Stimulated activated CD8-positive, alpha-beta memory T cell treated with anti-CD3 and anti-CD28 coated beads, Interleukin-2, amount 100 ng/mL, for 48 hours (primary cell): ENCODE data around the gene OLFML2A.

Source experiments
- DNase-seq, 2 donors: peaks; one replicate each; pipeline ENCODE4 v3.0.0-alpha.2; 2020; ENCODE audit warnings: low read depth in 2 of 2

Gene OLFML2A

GRCh38 chr9:124778575-124779367, 1.8 kb downstream of the OLFML2A start:
- no peak for DNase-seq

DNA sequence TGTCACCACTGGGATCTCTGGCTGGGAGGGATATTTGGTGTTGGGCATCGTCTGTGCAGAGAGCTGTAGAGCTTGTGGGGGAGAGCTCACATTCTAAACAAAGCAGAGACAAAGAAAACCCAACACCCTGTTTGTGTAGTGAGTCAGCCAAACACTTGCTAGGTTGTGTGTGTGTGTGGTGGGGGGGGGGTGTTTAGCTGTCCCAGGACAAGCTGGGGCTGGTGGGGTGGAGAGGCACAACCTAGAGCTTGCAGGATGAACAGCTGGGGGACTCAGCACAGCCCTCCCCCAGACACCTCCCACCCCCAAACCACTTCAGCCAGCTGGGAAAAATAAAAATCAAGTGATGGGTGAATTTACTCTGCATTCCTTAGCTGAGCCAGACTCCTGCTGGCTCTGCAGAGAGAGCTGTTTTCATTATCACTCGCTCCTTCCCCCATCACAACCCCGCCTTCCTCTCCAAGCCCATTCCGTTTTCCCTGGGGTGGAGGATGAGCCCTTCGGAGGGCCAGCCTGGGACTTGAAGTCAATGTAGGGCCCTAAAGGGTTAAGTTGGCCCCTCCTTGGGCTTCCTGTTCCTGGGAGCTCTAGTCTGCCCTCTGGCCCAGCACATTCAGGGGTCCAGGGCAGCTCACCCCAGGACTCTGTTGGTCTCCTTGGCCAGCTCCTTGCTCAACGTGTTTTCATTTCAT, 2.6 kb downstream of the OLFML2A start:
- no peak for DNase-seq

DNA sequence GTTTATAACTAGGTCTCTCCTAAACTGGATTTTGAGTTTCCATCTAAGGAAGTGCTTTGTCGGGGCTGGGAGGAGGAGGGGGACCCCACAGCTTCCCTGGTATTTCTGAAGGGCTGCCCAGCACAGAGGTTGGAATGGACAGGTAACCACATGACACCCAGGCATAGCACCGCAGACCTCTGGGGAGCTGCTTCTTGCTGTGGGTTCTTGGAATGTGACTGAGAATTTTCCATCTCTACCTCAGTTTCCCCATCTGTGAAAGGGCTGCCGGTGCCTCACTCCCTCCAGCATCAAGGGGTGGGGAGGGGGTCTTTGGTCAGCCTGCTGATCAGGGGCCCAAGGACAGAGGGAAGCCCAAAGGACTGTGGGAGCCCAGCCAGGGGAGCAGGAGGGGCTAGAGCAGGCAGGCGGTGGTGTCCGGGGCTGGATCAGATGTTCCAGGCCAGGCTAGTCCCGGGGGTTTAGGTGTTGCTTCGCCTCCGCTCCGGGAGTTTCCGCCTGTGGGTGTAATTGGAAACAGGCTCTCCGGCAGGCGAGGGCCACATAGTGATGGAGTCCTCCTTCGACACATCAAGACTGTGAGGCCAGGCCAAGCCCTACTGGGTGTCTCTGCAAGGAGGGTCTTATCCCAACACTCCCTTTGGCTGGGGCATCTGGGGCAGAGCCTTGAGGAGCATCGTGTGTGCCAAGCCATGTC, 3.3 kb downstream of the OLFML2A start:
- no peak for DNase-seq

- DNase-seq = no peak
These were observed 3.8 kb downstream of the OLFML2A start for GRCh38 chr9:124780757-124781151.

DNA sequence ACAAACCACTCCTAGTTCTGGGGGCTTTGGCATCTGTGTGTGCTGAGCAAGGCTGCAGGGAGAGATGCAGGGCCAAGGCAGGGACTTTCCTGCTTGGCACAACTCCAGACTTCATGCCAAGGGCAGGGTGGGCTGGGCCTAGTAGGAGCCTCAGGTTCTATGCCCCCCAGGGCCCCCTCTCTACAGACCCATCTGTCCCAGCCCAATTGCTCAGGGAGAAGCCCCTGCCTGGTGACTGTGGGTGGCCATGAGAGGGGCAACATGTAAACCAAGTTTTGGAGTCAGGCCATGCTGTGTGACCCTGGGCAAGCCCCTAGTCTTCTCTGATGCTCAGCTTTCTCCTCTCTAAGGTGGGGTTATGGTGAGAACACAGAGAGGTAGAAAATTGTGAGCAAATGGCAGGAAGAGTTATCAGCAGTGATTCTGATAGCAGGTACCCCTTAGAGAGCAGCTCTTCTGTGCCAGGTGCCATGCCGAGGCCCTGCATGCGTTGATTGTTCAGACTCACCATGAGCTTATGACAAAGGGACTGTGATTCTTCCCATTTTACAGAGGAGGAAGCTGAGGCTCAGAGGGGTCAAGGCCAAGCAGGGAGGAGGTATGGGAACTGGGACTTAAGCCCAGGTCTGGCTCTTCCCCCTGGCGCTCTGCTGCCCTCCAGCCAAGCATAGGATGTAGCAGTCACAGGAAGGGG, 5.2 kb downstream of the OLFML2A start:
- no peak for DNase-seq

DNA sequence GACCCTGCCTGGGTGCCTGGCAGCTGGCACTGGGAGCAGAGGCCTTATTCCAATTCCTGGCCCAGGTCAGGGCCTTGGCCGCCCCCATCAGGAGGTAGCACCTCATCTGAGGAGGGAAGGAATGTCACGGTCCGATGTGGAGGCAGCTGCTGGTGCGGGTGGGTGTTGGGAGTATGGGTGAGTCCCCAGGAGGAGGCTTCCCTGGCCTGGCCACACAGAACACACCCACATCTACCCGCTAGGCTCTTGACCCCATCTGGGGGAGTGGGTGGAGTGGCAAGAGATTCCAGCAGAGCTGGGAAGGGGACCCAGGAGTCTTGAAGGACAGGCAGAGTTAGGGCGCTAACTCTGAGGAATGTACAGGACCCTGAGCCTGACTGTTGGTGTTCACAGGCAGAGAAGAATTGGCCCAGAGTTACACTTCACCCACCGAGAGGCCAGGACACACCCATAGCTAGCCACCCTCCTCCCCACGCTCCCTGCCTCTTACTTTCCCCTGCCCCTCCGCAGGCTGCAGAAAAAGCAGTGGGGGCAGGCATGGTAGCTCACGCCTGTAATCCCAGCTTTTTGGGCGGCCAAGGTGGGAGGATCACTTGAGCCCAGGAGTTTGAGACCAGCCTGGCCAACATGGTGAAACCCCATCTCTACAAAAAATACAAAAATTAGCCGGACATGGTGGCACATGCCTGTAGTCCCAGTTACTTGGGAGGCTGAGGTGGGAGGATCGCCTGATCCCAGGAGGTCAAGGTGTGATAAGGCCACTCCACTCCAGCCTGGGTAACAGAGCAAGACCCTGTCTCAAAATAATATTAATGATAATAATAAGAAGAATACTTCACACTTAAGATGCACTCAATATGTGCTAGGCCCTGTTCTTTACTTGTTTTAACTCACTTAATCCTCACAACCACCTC, 6.0 kb downstream of the OLFML2A start:
- DNase-seq = no peak

- DNase-seq = no peak
These were observed 6.9 kb downstream of the OLFML2A start for GRCh38 chr9:124783830-124784229.

- no peak for DNase-seq
These were observed 7.6 kb downstream of the OLFML2A start for GRCh38 chr9:124784509-124784908.

- DNase-seq = no peak
These were observed 10.1 kb downstream of the OLFML2A start for GRCh38 chr9:124786881-124787573.

- DNase-seq = no peak
These were observed 11.7 kb downstream of the OLFML2A start for GRCh38 chr9:124788542-124789217.

DNA sequence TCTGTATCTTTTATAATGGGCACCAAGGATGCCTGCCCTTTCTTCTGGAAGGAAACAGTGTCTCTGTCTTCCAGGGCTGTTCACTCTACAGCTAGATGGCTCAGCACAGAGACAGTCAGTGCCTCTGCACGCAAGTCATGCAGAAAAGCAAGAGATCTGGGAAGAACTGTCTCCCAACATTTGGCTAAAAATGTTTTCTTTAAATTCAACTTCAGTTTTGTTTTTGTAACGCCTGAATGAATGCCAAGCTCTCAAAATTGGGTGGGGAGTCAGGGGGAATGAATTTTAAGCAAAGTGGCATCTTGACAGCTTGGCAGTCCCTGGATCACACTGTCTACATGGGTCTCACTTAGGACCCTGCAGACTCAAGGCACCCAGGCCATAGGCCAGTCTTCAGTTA, 12.6 kb downstream of the OLFML2A start:
- no peak for DNase-seq

GRCh38 chr9:124790301-124790700, 13.4 kb downstream of the OLFML2A start:
- no peak for DNase-seq

- no peak for DNase-seq
These were observed 14.0 kb downstream of the OLFML2A start for GRCh38 chr9:124790801-124791505.

DNA sequence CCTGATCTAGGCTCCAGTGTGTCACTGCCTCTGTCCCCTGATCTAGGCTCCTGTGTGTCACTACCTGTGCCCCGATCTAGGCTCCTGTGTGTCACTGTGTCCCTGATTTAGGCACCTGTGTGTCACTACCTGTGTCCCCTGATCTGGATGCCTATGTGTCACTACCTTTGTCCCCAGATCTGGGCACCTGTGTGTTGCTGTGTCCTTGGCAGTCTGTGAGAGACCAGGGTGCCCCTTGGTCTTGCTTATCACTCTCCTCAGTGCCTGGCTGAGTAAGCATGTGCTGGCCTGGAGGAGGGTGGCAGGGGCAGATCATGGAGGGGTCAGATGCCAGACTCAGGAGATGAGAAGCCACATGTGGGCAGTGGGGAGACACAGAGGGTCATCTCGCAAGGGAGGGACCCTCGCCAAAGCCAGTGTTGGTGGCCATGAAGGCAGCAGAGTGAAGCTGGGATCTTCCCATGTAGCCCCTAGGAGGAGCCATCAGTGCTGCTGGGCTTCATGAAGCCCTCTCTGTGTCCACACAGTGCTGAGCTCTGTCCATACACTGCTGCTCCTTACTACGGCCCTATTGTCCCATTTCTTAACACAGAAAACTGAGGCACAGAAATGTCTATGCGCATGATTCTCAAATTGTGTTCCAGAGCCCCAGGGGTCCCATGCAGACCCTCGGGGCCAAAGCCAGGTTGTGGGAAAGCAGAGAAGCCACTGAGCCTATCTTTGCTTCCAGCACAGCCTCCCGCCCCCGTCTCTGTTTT, 15.5 kb downstream of the OLFML2A start:
- DNase-seq = no peak

- DNase-seq = no peak
These were observed 16.1 kb downstream of the OLFML2A start for GRCh38 chr9:124793015-124793541.

DNA sequence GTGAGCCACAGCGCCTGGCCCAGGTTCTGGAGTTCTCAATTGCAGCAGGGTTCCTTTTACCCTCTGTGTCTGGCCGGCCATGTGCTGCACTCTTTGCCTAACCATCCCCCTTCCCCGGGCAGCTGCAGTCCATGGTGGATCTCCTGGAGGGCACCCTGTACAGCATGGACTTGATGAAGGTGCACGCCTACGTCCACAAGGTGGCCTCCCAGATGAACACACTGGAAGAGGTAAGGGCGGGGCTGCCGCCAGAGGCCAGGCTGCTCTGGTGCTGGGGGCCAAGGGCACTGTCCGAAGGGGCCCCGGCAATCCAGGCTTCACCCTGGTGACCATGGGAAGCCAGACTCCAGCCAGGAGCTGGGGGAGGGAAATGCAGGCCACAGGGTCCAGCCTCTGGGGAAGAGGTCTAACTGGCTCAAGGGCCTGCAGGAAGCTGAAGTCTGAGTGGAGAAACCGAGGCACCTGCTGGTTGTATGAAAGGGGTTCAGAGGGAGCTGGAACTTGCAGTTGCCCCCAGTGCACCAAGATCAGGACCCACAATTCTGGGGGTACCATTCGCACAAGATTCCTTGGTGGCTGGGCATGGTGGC, 18.1 kb downstream of the OLFML2A start:
- DNase-seq = no peak

DNA sequence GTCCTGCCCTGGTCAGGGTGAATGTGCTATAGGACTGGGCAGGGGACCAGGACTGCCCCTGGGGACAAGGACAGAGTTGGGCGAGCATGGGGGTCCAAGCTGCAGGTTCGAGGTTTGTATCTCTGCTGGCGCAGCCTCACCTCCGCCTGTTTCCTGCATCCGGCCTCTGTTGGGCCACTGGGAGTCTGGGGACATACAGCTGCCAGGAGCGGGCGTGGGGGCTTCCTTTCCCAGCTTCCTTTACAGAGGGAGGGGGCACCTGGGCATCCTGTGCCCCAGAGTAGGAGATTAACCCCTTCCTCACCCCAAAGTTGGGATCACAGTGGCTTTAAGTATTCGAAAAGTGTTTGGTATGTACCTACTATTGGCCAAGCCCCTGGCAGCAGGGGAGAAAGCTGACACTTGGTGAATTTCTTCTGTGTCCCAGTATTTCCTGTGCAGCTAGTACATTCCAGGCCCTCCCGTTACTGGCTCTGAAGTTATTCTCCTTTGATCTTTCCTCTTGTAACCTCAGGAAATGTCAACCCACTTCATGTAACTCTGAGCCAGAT, 19.0 kb downstream of the OLFML2A start:
- no peak for DNase-seq
